T-helper 2 cell treated with Interferon-gamma antibody and Interleukin-4, amounts not matched to agents 100 ng/mL and 5 ng/mL, for 36 hours (primary cell): ENCODE results near the gene GUCA1C. TPM values are rescaled to one million over a fixed set of nuclear protein-coding genes. Genes with fewer than 3 reads are reported as not detected.

Source experiments
- intact Hi-C: fragments of 100-400 bp; cut with micrococcal nuclease; formaldehyde crosslinking; loops from one replicate; pipeline ENCODE4 v1.15.1; 2023
- total RNA-seq: library from RNA; stranded (reverse); gene quantifications from 2 replicates; pipeline ENCODE4 v1.2.3, GENCODE V29; 2022

GUCA1C gene
- total RNA-seq, 1 donor from 2014 or later, result not detected

DNA sequence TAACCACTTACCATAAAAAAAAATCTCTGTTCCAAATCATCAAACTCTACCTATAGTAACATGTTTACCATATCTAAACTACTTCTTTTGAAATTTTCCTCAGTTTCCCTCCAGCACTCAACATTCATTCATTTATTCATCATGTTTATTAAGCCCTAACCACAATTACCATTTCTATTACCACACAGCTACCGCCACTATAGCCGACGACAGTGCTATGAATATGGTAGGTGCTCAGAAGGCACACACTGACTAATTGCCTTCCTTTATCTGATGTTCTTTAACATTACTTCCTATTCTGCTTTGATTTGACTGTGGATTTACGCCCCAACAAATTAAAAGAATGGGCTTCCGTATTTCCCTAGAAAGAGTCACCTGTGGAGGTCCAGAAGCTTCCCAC lies 43.9 kb downstream of the GUCA1C start:
- intact Hi-C loops, result loop anchor here (5.0 kb wide), 1 partner anchor 72 kb away; no protein-coding TSS in a partner anchor

GRCh38 chr3:108907194-108907593 lies 46.5 kb downstream of the GUCA1C start:
- intact Hi-C loops, result no loop called here

DNA sequence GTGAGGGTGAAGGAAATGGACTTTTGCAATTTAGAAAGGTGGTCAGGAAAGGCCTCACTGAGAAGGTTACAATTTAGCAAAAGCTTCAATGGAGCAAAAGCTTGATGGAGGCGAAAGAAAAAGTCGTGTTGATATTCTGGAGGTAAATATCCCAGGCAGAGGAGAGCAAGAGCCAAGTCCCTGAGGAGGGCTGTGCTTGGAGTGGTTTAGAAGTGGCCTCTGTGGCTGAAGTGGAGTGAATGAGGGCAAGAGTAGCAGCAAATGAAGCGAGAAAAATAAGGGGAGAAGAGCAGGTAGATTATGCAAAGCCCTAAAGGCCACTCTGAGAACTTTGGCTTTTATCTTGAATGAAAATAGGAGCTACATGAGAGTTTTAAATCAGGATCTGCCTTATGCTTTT lies 54.1 kb downstream of the GUCA1C start:
- intact Hi-C loops, result loop anchor here (5.0 kb wide), 1 partner anchor 77 kb away; the partner anchor contains the start of gene TRAT1

DNA sequence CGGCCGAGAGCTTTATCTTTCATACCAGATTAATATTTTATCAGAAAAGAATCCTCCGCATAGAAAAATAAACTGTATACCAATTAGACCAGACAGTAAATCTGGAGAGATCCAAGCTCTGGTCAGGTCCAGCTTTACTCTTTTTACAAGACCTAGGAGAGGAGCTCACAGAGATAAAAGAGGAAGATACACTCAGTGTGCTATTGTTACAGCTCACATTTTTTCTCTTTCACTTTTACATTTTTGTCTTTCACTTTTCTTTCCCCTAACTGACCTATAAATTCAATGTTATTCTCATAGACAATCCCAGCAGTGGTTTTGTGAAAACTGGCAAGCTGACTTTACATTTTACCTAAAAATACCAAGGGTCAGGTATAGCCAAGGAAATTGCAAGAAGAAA lies 55.8 kb downstream of the GUCA1C start:
- intact Hi-C loops, result loop anchor here (5.0 kb wide), 1 partner anchor 76 kb away; the partner anchor contains the start of gene TRAT1

DNA sequence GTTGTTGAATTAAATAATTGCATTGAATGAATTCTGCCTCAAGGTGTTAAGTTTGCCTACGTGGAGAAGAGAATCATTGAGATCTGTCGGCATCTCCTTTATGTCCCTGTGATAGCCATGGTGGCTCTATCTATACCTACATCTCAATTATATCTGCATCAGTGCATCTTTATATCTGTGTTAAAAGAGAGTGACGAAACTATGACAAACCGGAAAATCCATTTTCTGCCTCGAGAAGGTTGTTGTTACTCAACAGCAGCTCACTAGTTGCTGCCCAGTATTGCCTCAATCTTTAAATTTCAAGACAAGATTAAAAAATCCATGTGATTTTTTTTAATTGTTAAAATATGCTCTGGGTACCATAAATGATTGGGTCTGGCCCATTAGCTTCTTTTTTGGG lies 58.7 kb downstream of the GUCA1C start:
- intact Hi-C loops, result loop anchor here (5.0 kb wide), 1 partner anchor 73 kb away; the partner anchor contains the start of gene TRAT1

DNA sequence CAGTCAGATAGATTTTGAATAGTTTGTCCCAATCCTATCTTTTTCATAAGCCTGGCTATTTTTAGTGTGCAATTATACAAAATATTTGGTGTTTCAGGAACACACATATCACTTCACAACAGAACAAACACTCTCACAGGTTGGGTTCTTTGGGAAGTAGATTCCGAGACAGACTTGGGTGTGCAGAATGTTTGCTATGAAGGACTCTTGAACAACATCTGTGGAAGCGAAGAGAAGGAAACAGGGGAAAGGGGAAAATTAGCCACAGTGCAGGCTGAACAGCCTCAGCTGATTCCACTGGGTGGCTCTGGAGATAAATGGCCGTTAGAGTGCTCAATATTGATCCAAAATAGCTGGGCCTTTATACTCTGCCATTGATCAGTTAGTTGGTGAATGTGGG lies 61.8 kb downstream of the GUCA1C start:
- intact Hi-C loops, result no loop called here

GRCh38 chr3:108887777-108888176 lies 65.9 kb downstream of the GUCA1C start:
- intact Hi-C loops, result no loop called here

GRCh38 chr3:108887121-108887520 lies 66.6 kb downstream of the GUCA1C start:
- intact Hi-C loops, result no loop called here

- intact Hi-C loops, result no loop called here
Observed at GRCh38 chr3:108883373-108883772, 70.3 kb downstream of the GUCA1C start.

DNA sequence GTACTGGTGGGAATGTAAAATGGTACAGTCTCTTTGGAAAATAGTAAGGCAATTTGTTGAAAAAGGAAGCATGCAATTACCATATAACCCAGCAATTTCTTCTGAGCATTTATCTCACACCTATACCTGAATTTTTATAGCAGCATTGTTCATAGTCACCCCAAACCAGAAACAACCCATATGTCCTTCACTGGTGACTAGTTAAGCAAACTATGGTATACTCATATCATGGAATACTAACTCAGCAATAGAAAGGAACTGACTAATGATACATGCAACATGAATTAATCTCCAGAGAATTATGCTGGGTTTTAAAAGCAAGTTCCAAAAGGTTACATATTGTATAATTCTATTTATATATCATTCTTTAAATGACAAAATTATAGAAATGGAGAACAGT lies 70.9 kb downstream of the GUCA1C start:
- intact Hi-C loops, result no loop called here

GRCh38 chr3:108879915-108880314 lies 73.8 kb downstream of the GUCA1C start:
- intact Hi-C loops, result no loop called here

- intact Hi-C loops, result no loop called here
Observed at GRCh38 chr3:108877901-108878300, 75.8 kb downstream of the GUCA1C start.

DNA sequence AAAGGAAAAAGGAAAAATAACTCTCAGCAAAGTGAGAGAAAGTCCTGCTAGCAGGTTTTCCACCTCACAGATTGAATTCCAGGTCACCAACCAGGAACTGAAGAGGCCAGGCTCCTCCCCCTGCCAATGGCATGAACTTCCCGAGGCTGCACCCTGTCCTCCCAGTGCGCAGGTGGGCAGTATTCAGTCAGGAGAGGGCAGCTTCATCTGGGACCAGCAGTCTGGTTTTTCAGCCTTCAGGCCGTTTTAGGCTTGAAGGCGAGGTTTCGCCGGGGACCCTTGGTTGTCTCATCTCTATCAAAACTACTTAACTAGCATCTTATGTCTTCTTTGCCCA lies 89.9 kb downstream of the GUCA1C start:
- intact Hi-C loops, result loop anchor here (2.0 kb wide), 1 partner anchor 21 kb away; no protein-coding TSS in a partner anchor

- intact Hi-C loops, result loop anchor here (2.0 kb wide), 1 partner anchor 22 kb away; no protein-coding TSS in a partner anchor
Observed at GRCh38 chr3:108862865-108863798, 90.5 kb downstream of the GUCA1C start.

GRCh38 chr3:108861401-108861800 lies 92.3 kb downstream of the GUCA1C start:
- intact Hi-C loops, result no loop called here

Other genes starting within 250 kb of the GUCA1C start
- gene RETNLB, start 196.5 kb downstream of the GUCA1C start, total RNA-seq, result not detected in 2 replicates
- gene TRAT1, start 131.1 kb downstream of the GUCA1C start, total RNA-seq, result 99.2 and 102 TPM in 2 replicates
- gene MORC1, start 164.3 kb upstream of the GUCA1C start, total RNA-seq, result not detected in 2 replicates
- gene C3orf85, start 182.8 kb upstream of the GUCA1C start, total RNA-seq, result not detected in 2 replicates